PC-9 (cell line): ENCODE data around the gene ZNF549.
"Not testable (repeated sequence)": the region's sequence is repeated elsewhere in the genome, so short reads cannot be mapped to it uniquely, and the experiment has no call there.

Experiments
- EZH2 ChIP-seq: fragments of 200-600 bp; sonication (generic); IDR thresholded peaks from 2 replicates; pipeline ENCODE4 v1.8.0; 2017; ENCODE audit warnings: antibody characterized with exemption, low read depth
- TF ChIP-seq, protein P1 (sequence below): fragments of 200-600 bp; sonication (generic); conservative IDR thresholded peaks from 2 replicates; pipeline ENCODE4 v1.6.1; 2017; ENCODE audit warnings: mixed run types, antibody characterized with exemption, mild to moderate bottlenecking, moderate library complexity

DNA sequence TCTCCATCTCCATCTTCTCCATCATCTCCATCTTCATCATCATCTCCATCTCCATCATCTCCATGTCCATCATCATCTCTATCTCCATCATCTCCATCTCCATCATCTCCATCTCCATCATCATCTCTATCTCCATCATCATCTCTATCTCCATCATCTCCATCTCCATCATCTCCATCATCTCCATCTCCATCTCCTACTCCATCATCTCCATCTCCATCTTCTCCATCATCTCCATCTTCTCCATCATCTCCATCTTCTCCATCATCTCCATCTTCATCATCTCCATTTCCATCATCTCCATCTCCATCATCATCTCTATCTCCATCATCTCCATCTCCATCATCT, 27.9 kb upstream of the ZNF549 start:
- TF ChIP-seq, protein P1, sequence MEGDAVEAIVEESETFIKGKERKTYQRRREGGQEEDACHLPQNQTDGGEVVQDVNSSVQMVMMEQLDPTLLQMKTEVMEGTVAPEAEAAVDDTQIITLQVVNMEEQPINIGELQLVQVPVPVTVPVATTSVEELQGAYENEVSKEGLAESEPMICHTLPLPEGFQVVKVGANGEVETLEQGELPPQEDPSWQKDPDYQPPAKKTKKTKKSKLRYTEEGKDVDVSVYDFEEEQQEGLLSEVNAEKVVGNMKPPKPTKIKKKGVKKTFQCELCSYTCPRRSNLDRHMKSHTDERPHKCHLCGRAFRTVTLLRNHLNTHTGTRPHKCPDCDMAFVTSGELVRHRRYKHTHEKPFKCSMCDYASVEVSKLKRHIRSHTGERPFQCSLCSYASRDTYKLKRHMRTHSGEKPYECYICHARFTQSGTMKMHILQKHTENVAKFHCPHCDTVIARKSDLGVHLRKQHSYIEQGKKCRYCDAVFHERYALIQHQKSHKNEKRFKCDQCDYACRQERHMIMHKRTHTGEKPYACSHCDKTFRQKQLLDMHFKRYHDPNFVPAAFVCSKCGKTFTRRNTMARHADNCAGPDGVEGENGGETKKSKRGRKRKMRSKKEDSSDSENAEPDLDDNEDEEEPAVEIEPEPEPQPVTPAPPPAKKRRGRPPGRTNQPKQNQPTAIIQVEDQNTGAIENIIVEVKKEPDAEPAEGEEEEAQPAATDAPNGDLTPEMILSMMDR, result not testable (repeated sequence)
- not testable (repeated sequence) for TF ChIP-seq EZH2
